DOHH2 (cell line): ENCODE results near the gene SLC22A14.
"Not testable (repeated sequence)": the region's sequence is repeated elsewhere in the genome, so short reads cannot be mapped to it uniquely, and the experiment has no call there.

Source experiments
- EZH2phosphoT487 ChIP-seq: fragments of 200-600 bp; sonication (generic); IDR thresholded peaks from 2 replicates; pipeline ENCODE4 v1.6.1; 2017; ENCODE audit warnings: borderline replicate concordance, mild to moderate bottlenecking, antibody characterized with exemption, low read length, moderate library complexity, mixed read lengths
- TF ChIP-seq, protein P1 (sequence below): fragments of 200-600 bp; sonication (generic); IDR thresholded peaks from one replicate; pipeline ENCODE4 v1.5.1; 2014; ENCODE audit warnings: antibody characterized with exemption, mild to moderate bottlenecking, low read depth, low read length; ENCODE audit not compliant: poor library complexity, severe bottlenecking

DNA sequence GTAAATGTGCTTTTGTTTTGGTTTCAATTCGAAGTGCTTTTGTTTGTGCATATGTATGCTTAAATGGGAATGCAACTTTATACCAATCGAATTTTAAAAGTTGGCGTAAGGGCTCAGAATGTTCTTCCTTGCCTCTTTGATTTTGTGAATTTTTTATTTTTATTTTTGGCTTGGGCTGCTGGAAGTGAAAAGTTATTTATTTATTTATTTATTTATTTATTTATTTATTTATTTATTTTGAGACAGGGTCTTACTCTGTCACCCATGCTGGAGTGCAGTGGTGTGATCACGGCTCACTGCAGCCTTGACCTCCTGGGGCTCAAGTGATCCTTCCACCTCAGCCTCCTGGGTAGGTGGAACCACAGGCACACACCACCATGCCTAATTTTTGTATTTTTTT lies 39.3 kb upstream of the SLC22A14 start:
- TF ChIP-seq EZH2phosphoT487 = not testable (repeated sequence)
- TF ChIP-seq, protein P1, sequence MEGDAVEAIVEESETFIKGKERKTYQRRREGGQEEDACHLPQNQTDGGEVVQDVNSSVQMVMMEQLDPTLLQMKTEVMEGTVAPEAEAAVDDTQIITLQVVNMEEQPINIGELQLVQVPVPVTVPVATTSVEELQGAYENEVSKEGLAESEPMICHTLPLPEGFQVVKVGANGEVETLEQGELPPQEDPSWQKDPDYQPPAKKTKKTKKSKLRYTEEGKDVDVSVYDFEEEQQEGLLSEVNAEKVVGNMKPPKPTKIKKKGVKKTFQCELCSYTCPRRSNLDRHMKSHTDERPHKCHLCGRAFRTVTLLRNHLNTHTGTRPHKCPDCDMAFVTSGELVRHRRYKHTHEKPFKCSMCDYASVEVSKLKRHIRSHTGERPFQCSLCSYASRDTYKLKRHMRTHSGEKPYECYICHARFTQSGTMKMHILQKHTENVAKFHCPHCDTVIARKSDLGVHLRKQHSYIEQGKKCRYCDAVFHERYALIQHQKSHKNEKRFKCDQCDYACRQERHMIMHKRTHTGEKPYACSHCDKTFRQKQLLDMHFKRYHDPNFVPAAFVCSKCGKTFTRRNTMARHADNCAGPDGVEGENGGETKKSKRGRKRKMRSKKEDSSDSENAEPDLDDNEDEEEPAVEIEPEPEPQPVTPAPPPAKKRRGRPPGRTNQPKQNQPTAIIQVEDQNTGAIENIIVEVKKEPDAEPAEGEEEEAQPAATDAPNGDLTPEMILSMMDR = not testable (repeated sequence)
